Activated CD4-positive, alpha-beta T cell treated with anti-CD3 and anti-CD28 coated beads, Interleukin-2, amount 50 U/mL, for 24 hours (primary cell): ENCODE data around the gene DHX30.
"Not testable (repeated sequence)": the region's sequence is repeated elsewhere in the genome, so short reads cannot be mapped to it uniquely, and the experiment has no call there.

Experiments
- DNase-seq, 2 donors: peaks; one replicate each; pipeline ENCODE4 v3.0.0-alpha.2; 2020; ENCODE audit warnings: low read depth in 1 of 2, low spot score in 1 of 2

DHX30 gene

GRCh38 chr3:47882338-47882737, 79.4 kb downstream of the DHX30 start:
- no peak for DNase-seq

- DNase-seq = no peak
Observed at GRCh38 chr3:47884603-47885002, 81.7 kb downstream of the DHX30 start.

- no peak for DNase-seq
Observed at GRCh38 chr3:47885168-47885567, 82.2 kb downstream of the DHX30 start.

GRCh38 chr3:47887991-47888390, 85.1 kb downstream of the DHX30 start:
- not testable (repeated sequence) for DNase-seq

GRCh38 chr3:47888986-47889757, 86.2 kb downstream of the DHX30 start:
- no peak for DNase-seq

- DNase-seq = no peak
Observed at GRCh38 chr3:47890126-47890827, 87.3 kb downstream of the DHX30 start.

GRCh38 chr3:47890828-47891612, 88.1 kb downstream of the DHX30 start:
- no peak for DNase-seq

GRCh38 chr3:47891613-47892005, 88.7 kb downstream of the DHX30 start:
- no peak for DNase-seq

- no peak for DNase-seq
Observed at GRCh38 chr3:47892286-47893040, 89.5 kb downstream of the DHX30 start.

- no peak for DNase-seq
Observed at GRCh38 chr3:47895241-47895640, 92.3 kb downstream of the DHX30 start.

GRCh38 chr3:47896736-47897135, 93.8 kb downstream of the DHX30 start:
- DNase-seq = no peak

GRCh38 chr3:47897954-47898353, 95.0 kb downstream of the DHX30 start:
- no peak for DNase-seq

- no peak for DNase-seq
Observed at GRCh38 chr3:47899495-47900108, 96.7 kb downstream of the DHX30 start.
